Mesothelial cell of epicardium (in vitro differentiated cells): Measurements from ENCODE around the gene PARD3. TPM values are rescaled to one million over a fixed set of nuclear protein-coding genes. Genes with fewer than 3 reads are reported as not detected.
"Not testable (repeated sequence)": the region's sequence is repeated elsewhere in the genome, so short reads cannot be mapped to it uniquely, and the experiment has no call there.

ENCODE experiments used
- DNase-seq, 2 experiments: peaks; one replicate each; pipeline ENCODE4 v3.0.0; 2021; ENCODE audit warnings: low spot score in 2 of 2; ENCODE audit not compliant: unreplicated experiment in 2 of 2
- H3K27ac Mint-ChIP-seq: 2 replicates; pipeline ENCODE4 v1.8.0; 2021; ENCODE audit warnings: mixed read lengths
- H3K27me3 Mint-ChIP-seq: 2 replicates; pipeline ENCODE4 v1.8.0; 2021; ENCODE audit warnings: low read depth, mixed read lengths
- H3K36me3 Mint-ChIP-seq: 2 replicates; pipeline ENCODE4 v1.8.0; 2021; ENCODE audit warnings: mixed read lengths
- H3K4me1 Mint-ChIP-seq: 2 replicates; pipeline ENCODE4 v1.8.0; 2021; ENCODE audit warnings: mixed read lengths
- H3K4me3 Mint-ChIP-seq: 2 replicates; pipeline ENCODE4 v1.8.0; 2021; ENCODE audit warnings: mild to moderate bottlenecking, moderate library complexity, mixed read lengths
- H3K9me3 Mint-ChIP-seq: 2 replicates; pipeline ENCODE4 v1.8.0; 2021; ENCODE audit warnings: mixed read lengths
- CTCF ChIP-seq: fragments of 200-600 bp; sonication (generic); IDR thresholded peaks from one replicate; pipeline ENCODE4 v1.5.0; 2021; ENCODE audit warnings: antibody characterized with exemption; ENCODE audit not compliant: unreplicated experiment
- total RNA-seq: library from RNA; stranded (reverse); gene quantifications from 3 replicates; pipeline ENCODE4 v1.2.1, GENCODE V29; 2021

The PARD3 gene
- total RNA-seq, 1 donor from 2014 or later: 73.2 TPM

GRCh38 chr10:34076443-34076842 lies 738.7 kb downstream of the PARD3 start:
- H3K9me3 Mint-ChIP-seq: peaks cover 13% of the 10 kb centered on the region
- no peak for DNase-seq
- H3K36me3 Mint-ChIP-seq: no peaks in the 10 kb centered on the region
- H3K27ac Mint-ChIP-seq: no peak overlapping the region
- no peak for TF ChIP-seq CTCF
- H3K4me3 Mint-ChIP-seq: no peak overlapping the region
- no peaks in the 10 kb centered on the region for H3K4me1 Mint-ChIP-seq
- H3K27me3 Mint-ChIP-seq: no peaks in the 10 kb centered on the region

- Mint-ChIP-seq H3K36me3 (no peaks in the 10 kb centered on the region), H3K27ac (no peak overlapping the region), H3K4me1 (no peaks in the 10 kb centered on the region), H3K27me3 (no peaks in the 10 kb centered on the region), H3K9me3 (peaks cover 16% of the 10 kb centered on the region), H3K4me3 (no peak overlapping the region)
- no peak for TF ChIP-seq CTCF
- no peak for DNase-seq
Measured at GRCh38 chr10:34075254-34075926, 739.7 kb downstream of the PARD3 start.

- no peak for TF ChIP-seq CTCF
- Mint-ChIP-seq H3K36me3 (no peaks in the 10 kb centered on the region), H3K27ac (no peak overlapping the region), H3K4me1 (no peaks in the 10 kb centered on the region), H3K27me3 (no peaks in the 10 kb centered on the region), H3K4me3 (no peak overlapping the region), H3K9me3 (peaks cover 26% of the 10 kb centered on the region)
- no peak for DNase-seq
Measured at GRCh38 chr10:34074051-34074450, 741.0 kb downstream of the PARD3 start.

- H3K4me1 Mint-ChIP-seq, H3K36me3 Mint-ChIP-seq, DNase-seq, H3K27ac Mint-ChIP-seq, H3K27me3 Mint-ChIP-seq, H3K4me3 Mint-ChIP-seq: not testable (repeated sequence)
- H3K9me3 Mint-ChIP-seq: peaks cover 58% of the 10 kb centered on the region
Measured at GRCh38 chr10:34067741-34068140, 747.4 kb downstream of the PARD3 start.

GRCh38 chr10:34063592-34063991 lies 751.5 kb downstream of the PARD3 start:
- no peak for TF ChIP-seq CTCF
- no peaks in the 10 kb centered on the region for H3K27me3 Mint-ChIP-seq
- H3K4me3 Mint-ChIP-seq: no peak overlapping the region
- H3K9me3 Mint-ChIP-seq: peaks cover 44% of the 10 kb centered on the region
- DNase-seq: no peak
- no peaks in the 10 kb centered on the region for H3K4me1 Mint-ChIP-seq
- no peak overlapping the region for H3K27ac Mint-ChIP-seq
- peaks cover 5% of the 10 kb centered on the region for H3K36me3 Mint-ChIP-seq

- Mint-ChIP-seq H3K9me3 (peaks cover 42% of the 10 kb centered on the region), H3K4me3 (no peak overlapping the region)
Measured at GRCh38 chr10:34061841-34062240, 753.3 kb downstream of the PARD3 start.

More at GRCh38 chr10:34061841-34062240, 753.3 kb downstream of the PARD3 start:
- peaks cover 5% of the 10 kb centered on the region for H3K36me3 Mint-ChIP-seq
- no peak overlapping the region for H3K27ac Mint-ChIP-seq
- TF ChIP-seq CTCF: no peak
- DNase-seq: no peak
- H3K4me1 Mint-ChIP-seq: no peaks in the 10 kb centered on the region
- no peaks in the 10 kb centered on the region for H3K27me3 Mint-ChIP-seq
